ENCODE results near the gene SEMA4B. TPM values are rescaled to one million over a fixed set of nuclear protein-coding genes. Genes with fewer than 3 reads are reported as not detected.

The SEMA4B gene
- total RNA-seq, 3 donors from 2014 or later, result 4.7 to 8.2 (median 7.7) TPM

GRCh38 chr15:90223441-90224165 is 22.5 kb downstream of the SEMA4B start:
- H3K36me3 Mint-ChIP-seq (ENCODE audit: insufficient read depth), result peaks cover 9% of the 10 kb centered on the region
- H3K9me3 Mint-ChIP-seq, result no peaks in the 10 kb centered on the region
- H3K4me3 Mint-ChIP-seq, result no peak overlapping the region
- no peaks in the 10 kb centered on the region for H3K27me3 Mint-ChIP-seq (ENCODE audit: low read depth)
- DNase-seq (no peak), ATAC-seq (no peak)
- H3K4me1 Mint-ChIP-seq (ENCODE audit: low read depth), result peaks cover 12% of the 10 kb centered on the region

- ATAC-seq, result no peak
Observed at GRCh38 chr15:90225047-90225446, 23.9 kb downstream of the SEMA4B start.

GRCh38 chr15:90225504-90226234 is 24.5 kb downstream of the SEMA4B start:
- no peak overlapping the region for H3K4me3 Mint-ChIP-seq
- ATAC-seq (no peak), DNase-seq (no peak)
- H3K36me3 Mint-ChIP-seq (ENCODE audit: insufficient read depth), result peaks cover 22% of the 10 kb centered on the region
- no peaks in the 10 kb centered on the region for H3K27me3 Mint-ChIP-seq (ENCODE audit: low read depth)
- peaks cover 18% of the 10 kb centered on the region for H3K4me1 Mint-ChIP-seq (ENCODE audit: low read depth)
- no peaks in the 10 kb centered on the region for H3K9me3 Mint-ChIP-seq

More at GRCh38 chr15:90225047-90225446, 23.9 kb downstream of the SEMA4B start:
- no peak for DNase-seq
- peaks cover 12% of the 10 kb centered on the region for H3K4me1 Mint-ChIP-seq (ENCODE audit: low read depth)
- H3K4me3 Mint-ChIP-seq, result no peak overlapping the region
- peaks cover 22% of the 10 kb centered on the region for H3K36me3 Mint-ChIP-seq (ENCODE audit: insufficient read depth)
- H3K9me3 Mint-ChIP-seq, result no peaks in the 10 kb centered on the region
- no peaks in the 10 kb centered on the region for H3K27me3 Mint-ChIP-seq (ENCODE audit: low read depth)

GRCh38 chr15:90227336-90227735 is 26.2 kb downstream of the SEMA4B start:
- no peaks in the 10 kb centered on the region for H3K27me3 Mint-ChIP-seq (ENCODE audit: low read depth)
- peaks cover 25% of the 10 kb centered on the region for H3K36me3 Mint-ChIP-seq (ENCODE audit: insufficient read depth)
- DNase-seq, result no peak
- peaks cover 35% of the 10 kb centered on the region for H3K4me1 Mint-ChIP-seq (ENCODE audit: low read depth)
- ATAC-seq, result no peak
- H3K4me3 Mint-ChIP-seq, result no peak overlapping the region
- no peaks in the 10 kb centered on the region for H3K9me3 Mint-ChIP-seq

GRCh38 chr15:90227816-90228772 is 27.0 kb downstream of the SEMA4B start:
- H3K4me1 Mint-ChIP-seq (ENCODE audit: low read depth), result peaks cover 39% of the 10 kb centered on the region
- H3K36me3 Mint-ChIP-seq (ENCODE audit: insufficient read depth), result peaks cover 25% of the 10 kb centered on the region
- no peaks in the 10 kb centered on the region for H3K9me3 Mint-ChIP-seq
- DNase-seq, result no peak
- no peak overlapping the region for H3K4me3 Mint-ChIP-seq
- ATAC-seq, result no peak
- H3K27me3 Mint-ChIP-seq (ENCODE audit: low read depth), result no peaks in the 10 kb centered on the region

- no peak for ATAC-seq
- Mint-ChIP-seq H3K4me1 (ENCODE audit: low read depth) (peaks cover 39% of the 10 kb centered on the region), H3K36me3 (ENCODE audit: insufficient read depth) (peaks cover 25% of the 10 kb centered on the region), H3K4me3 (no peak overlapping the region), H3K27me3 (ENCODE audit: low read depth) (no peaks in the 10 kb centered on the region), H3K9me3 (no peaks in the 10 kb centered on the region)
- no peak for DNase-seq
Observed at GRCh38 chr15:90228960-90229359, 27.8 kb downstream of the SEMA4B start.

- Mint-ChIP-seq H3K9me3 (no peaks in the 10 kb centered on the region), H3K4me1 (ENCODE audit: low read depth) (peaks cover 47% of the 10 kb centered on the region), H3K27me3 (ENCODE audit: low read depth) (no peaks in the 10 kb centered on the region), H3K4me3 (peak overlapping the region; percentile 94), H3K36me3 (ENCODE audit: insufficient read depth) (peaks cover 25% of the 10 kb centered on the region)
- no peak for ATAC-seq
- no peak for DNase-seq
Observed at GRCh38 chr15:90230071-90230494, 29.0 kb downstream of the SEMA4B start.

GRCh38 chr15:90230610-90231009 is 29.5 kb downstream of the SEMA4B start:
- H3K4me1 Mint-ChIP-seq (ENCODE audit: low read depth), result peaks cover 49% of the 10 kb centered on the region
- no peaks in the 10 kb centered on the region for H3K9me3 Mint-ChIP-seq
- H3K36me3 Mint-ChIP-seq (ENCODE audit: insufficient read depth), result peaks cover 25% of the 10 kb centered on the region
- H3K27me3 Mint-ChIP-seq (ENCODE audit: low read depth), result no peaks in the 10 kb centered on the region
- peak overlapping the region; percentile 94 for H3K4me3 Mint-ChIP-seq
- DNase-seq (no peak), ATAC-seq (no peak)

GRCh38 chr15:90231028-90232017 is 30.2 kb downstream of the SEMA4B start:
- peak overlapping the region; percentile 94 for H3K4me3 Mint-ChIP-seq
- H3K36me3 Mint-ChIP-seq (ENCODE audit: insufficient read depth), result peaks cover 25% of the 10 kb centered on the region
- DNase-seq (peak; percentile 66), ATAC-seq (peak; percentile 36 to 38)
- peaks cover 49% of the 10 kb centered on the region for H3K4me1 Mint-ChIP-seq (ENCODE audit: low read depth)
- H3K27me3 Mint-ChIP-seq (ENCODE audit: low read depth), result no peaks in the 10 kb centered on the region
- H3K9me3 Mint-ChIP-seq, result no peaks in the 10 kb centered on the region

- Mint-ChIP-seq H3K27me3 (ENCODE audit: low read depth) (no peaks in the 10 kb centered on the region), H3K9me3 (no peaks in the 10 kb centered on the region), H3K4me1 (ENCODE audit: low read depth) (peaks cover 49% of the 10 kb centered on the region), H3K4me3 (peak overlapping the region; percentile 94), H3K36me3 (ENCODE audit: insufficient read depth) (peaks cover 25% of the 10 kb centered on the region)
- ATAC-seq (no peak), DNase-seq (no peak)
Observed at GRCh38 chr15:90232196-90232595, 31.1 kb downstream of the SEMA4B start.

GRCh38 chr15:90232941-90233386 is 31.8 kb downstream of the SEMA4B start:
- DNase-seq (no peak), ATAC-seq (no peak)
- H3K4me3 Mint-ChIP-seq, result peak overlapping the region; percentile 94
- H3K36me3 Mint-ChIP-seq (ENCODE audit: insufficient read depth), result peaks cover 26% of the 10 kb centered on the region
- H3K4me1 Mint-ChIP-seq (ENCODE audit: low read depth), result peaks cover 49% of the 10 kb centered on the region
- no peaks in the 10 kb centered on the region for H3K27me3 Mint-ChIP-seq (ENCODE audit: low read depth)
- H3K9me3 Mint-ChIP-seq, result no peaks in the 10 kb centered on the region

- Mint-ChIP-seq H3K4me1 (ENCODE audit: low read depth) (peaks cover 49% of the 10 kb centered on the region), H3K9me3 (no peaks in the 10 kb centered on the region), H3K36me3 (ENCODE audit: insufficient read depth) (peaks cover 28% of the 10 kb centered on the region), H3K27me3 (ENCODE audit: low read depth) (no peaks in the 10 kb centered on the region), H3K4me3 (peak within 1 kb of the TSS; percentile 94)
- DNase-seq, result peak; percentile 97
- ATAC-seq, result peak; percentile 89 to 92
Observed at GRCh38 chr15:90233387-90234095, 32.4 kb downstream of the SEMA4B start, which contains the start of gene CIB1. CIB1 (minus strand) TSS chr15:90233941; CDS start chr15:90233885, 56 bp downstream.
